Hepatocyte (in vitro differentiated cells): ENCODE measurements around the gene IMMP2L.

Experiments
- CTCF ChIP-seq: fragments of 200-600 bp; sonication (generic); IDR thresholded peaks from 2 replicates; pipeline ENCODE4 v1.5.1; 2016; ENCODE audit warnings: antibody characterized with exemption, mild to moderate bottlenecking; ENCODE audit not compliant: poor library complexity
- EZH2 ChIP-seq: fragments of 200-600 bp; sonication (generic); IDR thresholded peaks from 2 replicates; pipeline ENCODE4 v1.6.1; 2016; ENCODE audit warnings: antibody characterized with exemption, mild to moderate bottlenecking, borderline replicate concordance

GRCh38 chr7:111510062-111510461 is 52.2 kb downstream of the IMMP2L start:
- TF ChIP-seq CTCF, result no peak
- TF ChIP-seq EZH2, result no peak
